Panc1 (cell line): ENCODE results near the gene BRD3. TPM values are rescaled to one million over a fixed set of nuclear protein-coding genes. Genes with fewer than 3 reads are reported as not detected.

ENCODE experiments used
- ATAC-seq: fragments of 200-7000 bp; cut with Tn5 transposase; 2 replicates; pipeline ENCODE4 v1.9.1; 2020; ENCODE audit warnings: mild to moderate bottlenecking, moderate library complexity
- BruUV-seq: library from RNA; stranded (reverse); fragments of 400-500 nt; replicated peaks from 2 replicates; lab custom pipeline; 2021; lab: Mats Ljungman, UMichigan
- CTCF ChIA-PET: fragments of 300-600 bp; sonication (Branson Sonifier 250); formaldehyde crosslinking; loops from one replicate; lab custom pipeline; 2022; ENCODE audit warnings: antibody characterized with exemption; lab: Charles Lee
- POLR2A ChIA-PET: fragments of 300-600 bp; sonication (Branson Sonifier 250); formaldehyde crosslinking; loops from one replicate; lab custom pipeline; 2022; ENCODE audit warnings: antibody characterized with exemption; lab: Charles Lee
- DNase-seq: peaks from one replicate; pipeline ENCODE4 v3.0.0-alpha.2; 2010; ENCODE audit warnings: low read depth, low spot score
- H3K27ac ChIP-seq: 2 replicates; pipeline ENCODE4 v1.5.1; 2011; ENCODE audit warnings: mild to moderate bottlenecking, low read length, inconsistent platforms
- H3K27me3 ChIP-seq: fragments of 200-500 bp; sonication (Bioruptor generic); 2 replicates; pipeline ENCODE4 v1.6.0; 2014; ENCODE audit warnings: low read length, inconsistent platforms; ENCODE audit not compliant: control insufficient read depth, insufficient read depth
- H3K36me3 ChIP-seq: fragments of 200-500 bp; sonication (Bioruptor generic); 2 replicates; pipeline ENCODE4 v1.5.1; 2014; ENCODE audit warnings: inconsistent platforms, mild to moderate bottlenecking, low read length, moderate library complexity; ENCODE audit not compliant: control insufficient read depth, insufficient read depth
- H3K4me1 ChIP-seq: 2 replicates; pipeline ENCODE4 v1.5.1; 2011; ENCODE audit warnings: inconsistent platforms, mild to moderate bottlenecking, low read length, moderate library complexity; ENCODE audit not compliant: control insufficient read depth, insufficient read depth
- H3K4me3 ChIP-seq, 2 experiments: 2 replicates each; pipeline ENCODE4 v1.5.1; 2011 to 2012; ENCODE audit warnings: low read depth in 2 of 2, low read length in 2 of 2, mild to moderate bottlenecking in 2 of 2, inconsistent platforms in 1 of 2, moderate library complexity in 1 of 2
- H3K9me3 ChIP-seq: fragments of 200-500 bp; sonication (Bioruptor generic); 2 replicates; pipeline ENCODE4 v1.5.1; 2014; ENCODE audit warnings: low read depth, mild to moderate bottlenecking, inconsistent platforms, low read length, moderate library complexity; ENCODE audit not compliant: control insufficient read depth, insufficient read depth
- CTCF ChIP-seq: fragments of 450-650 bp; IDR thresholded peaks from 2 replicates; pipeline ENCODE4 v1.5.1; 2017; ENCODE audit warnings: mild to moderate bottlenecking
- POLR2AphosphoS5 ChIP-seq: IDR thresholded peaks from 2 replicates; pipeline ENCODE4 v1.6.1; 2012; ENCODE audit warnings: mild to moderate bottlenecking, low read depth, low read length, moderate library complexity
- SIN3A ChIP-seq: IDR thresholded peaks from 2 replicates; pipeline ENCODE4 v1.6.1; 2012; ENCODE audit warnings: low read depth, mild to moderate bottlenecking, low read length, moderate library complexity, borderline replicate concordance; ENCODE audit not compliant: insufficient read depth
- TCF7L2 ChIP-seq: IDR thresholded peaks from 2 replicates; pipeline ENCODE4 v1.6.1; 2011; ENCODE audit warnings: mild to moderate bottlenecking, low read depth, low read length, inconsistent platforms
- in situ Hi-C: cut with HindIII; loops from 2 replicates; pipeline ENCODE4 v1.10.0; 2016; ENCODE audit warnings: low sequenced_read_pairs, low pct_unique_long_range_greater_than_20kb
- intact Hi-C: fragments of 100-400 bp; cut with micrococcal nuclease; formaldehyde crosslinking; loops from one replicate; pipeline ENCODE4 v1.10.0; 2022; ENCODE audit not compliant: unreplicated experiment
- total RNA-seq: library from RNA; stranded (reverse); gene quantifications from one replicate; pipeline ENCODE4 v1.2.1, GENCODE V29; 2021; ENCODE audit not compliant: unreplicated experiment
- TF ChIP-seq, protein P1 (sequence below), 2 experiments: IDR thresholded peaks; 2 replicates each; pipeline ENCODE4 v1.6.1; 2011 to 2012; ENCODE audit warnings: low read depth in 2 of 2, control low read depth in 1 of 2, low read length in 1 of 2, mild to moderate bottlenecking in 1 of 2, moderate library complexity in 1 of 2; ENCODE audit not compliant: insufficient read depth in 1 of 2

The BRD3 gene
- total RNA-seq, 1 experiment from 2014 or later, result 27.6 TPM

GRCh38 chr9:133981958-133982681, 85.7 kb downstream of the BRD3 start:
- DNase-seq (no peak), ATAC-seq (no peak)
- H3K4me1 ChIP-seq, result no peaks in the 10 kb centered on the region
- intact Hi-C loops (no loop called here), in situ Hi-C loops (no loop called here)
- no peaks in the 10 kb centered on the region for H3K36me3 ChIP-seq
- no TSS peak for BruUV-seq
- TF ChIP-seq CTCF, result no peak
- no peak overlapping the region for H3K27ac ChIP-seq
- H3K4me3 ChIP-seq, result no peak overlapping the region
- H3K27me3 ChIP-seq, result no peaks in the 10 kb centered on the region
- ChIA-PET POLR2A (no interaction called here), CTCF (no interaction called here)
- no peaks in the 10 kb centered on the region for H3K9me3 ChIP-seq

DNA sequence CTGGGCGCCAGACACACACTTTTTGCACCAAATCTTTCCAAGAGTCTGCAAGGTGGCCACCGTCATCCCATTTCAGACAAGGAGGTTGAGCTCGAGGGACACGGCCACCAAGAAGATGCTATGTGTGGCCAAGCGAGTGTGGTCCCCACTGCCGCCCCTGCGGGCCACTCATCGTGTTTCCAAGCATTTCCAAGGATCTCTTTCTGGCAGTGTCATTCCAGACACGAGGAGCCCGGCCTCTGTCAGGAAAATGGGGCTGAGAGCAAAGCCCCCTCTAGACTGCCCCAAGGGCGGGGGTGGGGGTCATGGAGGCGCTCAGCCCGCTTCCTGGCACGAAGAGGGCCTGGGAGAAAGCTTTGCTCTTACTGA, 86.3 kb downstream of the BRD3 start:
- intact Hi-C loops, result no loop called here
- ATAC-seq (no peak), DNase-seq (no peak)
- in situ Hi-C loops, result no loop called here
- no peak overlapping the region for H3K27ac ChIP-seq
- H3K27me3 ChIP-seq, result no peaks in the 10 kb centered on the region
- no TSS peak for BruUV-seq
- no peak overlapping the region for H3K4me3 ChIP-seq
- ChIA-PET POLR2A (no interaction called here), CTCF (no interaction called here)
- TF ChIP-seq POLR2AphosphoS5 (no peak), TCF7L2 (no peak), SIN3A (no peak), CTCF (no peak)
- TF ChIP-seq, protein P1, sequence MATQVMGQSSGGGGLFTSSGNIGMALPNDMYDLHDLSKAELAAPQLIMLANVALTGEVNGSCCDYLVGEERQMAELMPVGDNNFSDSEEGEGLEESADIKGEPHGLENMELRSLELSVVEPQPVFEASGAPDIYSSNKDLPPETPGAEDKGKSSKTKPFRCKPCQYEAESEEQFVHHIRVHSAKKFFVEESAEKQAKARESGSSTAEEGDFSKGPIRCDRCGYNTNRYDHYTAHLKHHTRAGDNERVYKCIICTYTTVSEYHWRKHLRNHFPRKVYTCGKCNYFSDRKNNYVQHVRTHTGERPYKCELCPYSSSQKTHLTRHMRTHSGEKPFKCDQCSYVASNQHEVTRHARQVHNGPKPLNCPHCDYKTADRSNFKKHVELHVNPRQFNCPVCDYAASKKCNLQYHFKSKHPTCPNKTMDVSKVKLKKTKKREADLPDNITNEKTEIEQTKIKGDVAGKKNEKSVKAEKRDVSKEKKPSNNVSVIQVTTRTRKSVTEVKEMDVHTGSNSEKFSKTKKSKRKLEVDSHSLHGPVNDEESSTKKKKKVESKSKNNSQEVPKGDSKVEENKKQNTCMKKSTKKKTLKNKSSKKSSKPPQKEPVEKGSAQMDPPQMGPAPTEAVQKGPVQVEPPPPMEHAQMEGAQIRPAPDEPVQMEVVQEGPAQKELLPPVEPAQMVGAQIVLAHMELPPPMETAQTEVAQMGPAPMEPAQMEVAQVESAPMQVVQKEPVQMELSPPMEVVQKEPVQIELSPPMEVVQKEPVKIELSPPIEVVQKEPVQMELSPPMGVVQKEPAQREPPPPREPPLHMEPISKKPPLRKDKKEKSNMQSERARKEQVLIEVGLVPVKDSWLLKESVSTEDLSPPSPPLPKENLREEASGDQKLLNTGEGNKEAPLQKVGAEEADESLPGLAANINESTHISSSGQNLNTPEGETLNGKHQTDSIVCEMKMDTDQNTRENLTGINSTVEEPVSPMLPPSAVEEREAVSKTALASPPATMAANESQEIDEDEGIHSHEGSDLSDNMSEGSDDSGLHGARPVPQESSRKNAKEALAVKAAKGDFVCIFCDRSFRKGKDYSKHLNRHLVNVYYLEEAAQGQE (IDR thresholded peaks at IDR 0.05; ENCODE audit: insufficient read depth in 1 of 2, low read depth in 2 of 2, low read length in 1 of 2), result no peak
- H3K4me1 ChIP-seq, result no peaks in the 10 kb centered on the region
- H3K9me3 ChIP-seq, result no peaks in the 10 kb centered on the region
- no peaks in the 10 kb centered on the region for H3K36me3 ChIP-seq
